WTC11 (cell line): Measurements from ENCODE around the gene SAAL1.

ENCODE experiments used
- CTCF ChIP-seq: fragments of 200-600 bp; IDR thresholded peaks from 2 replicates; pipeline ENCODE4 v1.8.0; 2022; ENCODE audit warnings: antibody characterized with exemption
- MAX ChIP-seq: sonication (generic); formaldehyde crosslinking; IDR thresholded peaks from 2 replicates; pipeline ENCODE4 v1.8.0; 2022; ENCODE audit warnings: mild to moderate bottlenecking, missing genetic modification reagents
- MXD4 ChIP-seq: fragments of 250-450 bp; sonication (Bioruptor Pico); IDR thresholded peaks from 2 replicates; pipeline ENCODE4 v1.8.0; 2021; ENCODE audit warnings: mild to moderate bottlenecking, moderate library complexity, borderline replicate concordance
- NFYB ChIP-seq: sonication (generic); formaldehyde crosslinking; conservative IDR thresholded peaks from 2 replicates; pipeline ENCODE4 v1.8.0; 2022; ENCODE audit warnings: low read depth, missing genetic modification reagents
- USF2 ChIP-seq: sonication (generic); formaldehyde crosslinking; IDR thresholded peaks from 2 replicates; pipeline ENCODE4 v1.8.1; 2023; ENCODE audit warnings: mild to moderate bottlenecking, missing genetic modification reagents, moderate library complexity
- ZBTB21 ChIP-seq: sonication (generic); formaldehyde crosslinking; IDR thresholded peaks from 2 replicates; pipeline ENCODE4 v1.8.1; 2023; ENCODE audit warnings: mild to moderate bottlenecking, missing genetic modification reagents, borderline replicate concordance

GRCh38 chr11:18080451-18080850 is 25.4 kb downstream of the SAAL1 start:
- TF ChIP-seq MAX (CRISPR knock-in tag) (no peak), CTCF (no peak), USF2 (CRISPR knock-in tag) (no peak), MXD4 (CRISPR knock-in tag) (no peak), ZBTB21 (no peak), NFYB (CRISPR knock-in tag) (no peak)
